ENCODE results near the gene ZNF212. TPM values are rescaled to one million over a fixed set of nuclear protein-coding genes. Genes with fewer than 3 reads are reported as not detected.

Gene ZNF212
- total RNA-seq, 3 donors from 2014 or later = 4.3 to 12.4 (median 9.8) TPM

DNA sequence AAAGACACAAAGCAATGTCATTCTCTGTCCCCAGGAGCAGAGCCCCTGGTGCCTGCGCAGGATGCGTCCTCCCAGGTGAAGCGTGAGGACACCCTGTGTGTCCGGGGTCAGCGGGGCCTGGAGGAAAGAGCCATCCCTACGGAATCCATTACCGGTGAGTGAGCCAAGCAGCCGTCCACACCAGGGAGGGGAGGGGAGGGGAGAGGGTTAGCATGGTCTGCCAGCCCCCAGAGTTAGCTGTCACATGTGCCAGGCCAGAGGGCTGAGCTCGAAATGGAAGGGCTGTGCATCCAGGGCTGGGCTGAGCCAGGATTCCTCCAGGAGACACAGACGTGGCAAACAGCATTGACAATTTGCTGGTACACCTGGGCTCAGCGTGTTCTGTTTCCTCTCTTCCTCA is 28.9 kb upstream of the ZNF212 start:
- Histone ChIP-seq H3K9me3 (no peaks in the 10 kb centered on the region), H3K4me1 (no peaks in the 10 kb centered on the region), H3K27me3 (no peaks in the 10 kb centered on the region), H3K27ac (no peak overlapping the region), H3K4me3 (no peak overlapping the region), H3K36me3 (peaks cover 7% of the 10 kb centered on the region)
- no peak for TF ChIP-seq POLR2AphosphoS5 (IDR thresholded peaks at IDR 0.05)
- no peak for TF ChIP-seq POLR2A (IDR thresholded peaks at IDR 0.05)
- TF ChIP-seq CTCF (IDR thresholded peaks at IDR 0.05) = no peak
- intact Hi-C loops (cut with DNase I; ENCODE audit: low total_unique reads) = no loop called here
- DNase-seq (ENCODE audit: low spot score in 2 of 2) = no peak

GRCh38 chr7:149214020-149214720 is 25.3 kb upstream of the ZNF212 start:
- Histone ChIP-seq H3K27ac (no peak overlapping the region), H3K9me3 (no peaks in the 10 kb centered on the region), H3K4me1 (no peaks in the 10 kb centered on the region), H3K36me3 (peaks cover 14% of the 10 kb centered on the region), H3K4me3 (no peak overlapping the region), H3K27me3 (no peaks in the 10 kb centered on the region)
- intact Hi-C loops (cut with DNase I; ENCODE audit: low total_unique reads) = no loop called here
- DNase-seq (ENCODE audit: low spot score in 2 of 2) = no peak
- no peak for TF ChIP-seq CTCF (IDR thresholded peaks at IDR 0.05)
- no peak for TF ChIP-seq POLR2AphosphoS5 (IDR thresholded peaks at IDR 0.05)
- no peak for TF ChIP-seq POLR2A (IDR thresholded peaks at IDR 0.05)

DNA sequence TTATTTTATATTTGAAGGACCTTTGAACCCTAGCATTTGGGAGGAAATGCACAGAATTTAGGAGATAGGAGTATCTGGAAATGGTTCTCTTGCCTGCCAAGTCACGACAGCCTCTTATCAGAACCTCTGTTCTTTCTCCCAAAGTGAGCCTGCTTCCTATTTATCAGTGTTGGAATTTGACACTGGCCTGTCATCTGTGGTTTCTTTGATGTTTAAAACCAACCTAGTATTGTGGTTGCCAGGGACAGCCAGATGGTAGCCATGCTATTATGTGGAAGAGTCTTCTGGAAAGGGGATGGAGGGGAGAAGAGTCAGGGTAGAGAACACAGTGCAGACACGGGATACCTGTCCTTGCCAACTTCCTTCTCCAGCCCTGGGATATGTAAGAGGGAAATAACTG is 23.0 kb upstream of the ZNF212 start:
- peaks cover 14% of the 10 kb centered on the region for H3K36me3 ChIP-seq
- intact Hi-C loops (cut with DNase I; ENCODE audit: low total_unique reads) = no loop called here
- TF ChIP-seq CTCF (IDR thresholded peaks at IDR 0.05) = no peak
- TF ChIP-seq POLR2AphosphoS5 (IDR thresholded peaks at IDR 0.05) = no peak
- no peak for TF ChIP-seq POLR2A (IDR thresholded peaks at IDR 0.05)
- H3K27ac ChIP-seq = no peak overlapping the region
- H3K4me1 ChIP-seq = no peaks in the 10 kb centered on the region
- no peaks in the 10 kb centered on the region for H3K9me3 ChIP-seq
- no peaks in the 10 kb centered on the region for H3K27me3 ChIP-seq
- no peak for DNase-seq (ENCODE audit: low spot score in 2 of 2)
- no peak overlapping the region for H3K4me3 ChIP-seq

DNA sequence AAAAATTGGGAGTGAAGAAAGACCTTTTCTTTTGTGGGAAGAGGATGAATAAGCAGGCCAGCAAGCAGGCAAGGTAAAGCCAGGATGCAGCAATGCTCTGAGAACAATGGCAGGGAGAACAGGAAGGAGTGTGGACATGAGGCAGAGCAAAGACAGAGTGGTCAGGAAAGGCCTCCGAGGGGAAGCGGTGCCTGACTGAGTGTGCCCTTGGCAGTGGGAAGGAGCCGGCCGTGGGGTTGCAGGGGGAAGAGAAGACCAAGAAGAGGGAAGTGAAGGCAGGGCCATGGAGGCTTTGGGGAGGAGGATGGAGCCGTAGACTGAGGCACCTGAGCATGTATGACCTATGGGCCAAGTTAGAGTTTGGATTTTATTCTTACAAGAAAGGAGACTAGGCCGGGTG is 21.9 kb upstream of the ZNF212 start:
- DNase-seq (ENCODE audit: low spot score in 2 of 2) = no peak
- H3K36me3 ChIP-seq = peaks cover 14% of the 10 kb centered on the region
- H3K27me3 ChIP-seq = no peaks in the 10 kb centered on the region
- H3K4me3 ChIP-seq = no peak overlapping the region
- H3K27ac ChIP-seq = no peak overlapping the region
- H3K9me3 ChIP-seq = no peaks in the 10 kb centered on the region
- no peaks in the 10 kb centered on the region for H3K4me1 ChIP-seq
- TF ChIP-seq POLR2AphosphoS5 (IDR thresholded peaks at IDR 0.05) (no peak), POLR2A (IDR thresholded peaks at IDR 0.05) (no peak), CTCF (IDR thresholded peaks at IDR 0.05) (no peak)
- intact Hi-C loops (cut with DNase I; ENCODE audit: low total_unique reads) = no loop called here

- Histone ChIP-seq H3K27ac (no peak overlapping the region), H3K27me3 (no peaks in the 10 kb centered on the region), H3K4me3 (no peak overlapping the region), H3K4me1 (no peaks in the 10 kb centered on the region), H3K36me3 (peaks cover 7% of the 10 kb centered on the region), H3K9me3 (no peaks in the 10 kb centered on the region)
- TF ChIP-seq CTCF (IDR thresholded peaks at IDR 0.05) = no peak
- no peak for TF ChIP-seq POLR2A (IDR thresholded peaks at IDR 0.05)
- no peak for TF ChIP-seq POLR2AphosphoS5 (IDR thresholded peaks at IDR 0.05)
- DNase-seq (ENCODE audit: low spot score in 2 of 2) = no peak
- intact Hi-C loops (cut with DNase I; ENCODE audit: low total_unique reads) = no loop called here
These were observed 20.7 kb upstream of the ZNF212 start for GRCh38 chr7:149218469-149219420.

Data from breast epithelium (tissue), 4 donors.